HG03066 (cell line): ENCODE measurements around the gene GPC5.

ENCODE experiments used
- ATAC-seq: cut with Tn5 transposase; IDR thresholded peaks from one replicate; pipeline ENCODE4 v1.9.1; 2021; ENCODE audit warnings: low read depth; ENCODE audit not compliant: unreplicated experiment

The GPC5 gene

GRCh38 chr13:91922969-91923592 lies 524.7 kb downstream of the GPC5 start:
- ATAC-seq: no peak

- no peak for ATAC-seq
Measured at GRCh38 chr13:91930687-91931086, 532.3 kb downstream of the GPC5 start.

DNA sequence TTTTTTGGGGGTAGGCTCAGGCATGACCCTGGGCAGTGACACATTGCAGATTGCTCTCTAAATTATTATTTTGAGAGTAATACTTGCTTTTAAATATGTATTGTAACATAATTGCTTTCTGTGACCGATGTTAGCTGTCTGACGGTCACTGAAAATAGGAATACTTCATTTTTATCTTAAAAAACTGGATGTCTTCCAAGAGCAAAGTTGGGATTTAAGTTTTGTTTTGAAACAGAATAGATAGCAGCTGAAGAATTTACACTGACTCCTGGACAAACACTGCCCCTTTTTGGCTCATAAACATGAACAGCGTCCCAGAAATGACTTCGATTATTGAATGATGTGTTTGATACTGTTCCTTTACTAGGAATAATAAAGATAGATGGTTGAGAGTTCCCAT lies 535.9 kb downstream of the GPC5 start:
- ATAC-seq: no peak

GRCh38 chr13:91946498-91947070 lies 548.2 kb downstream of the GPC5 start:
- ATAC-seq: no peak

- ATAC-seq: no peak
Measured at GRCh38 chr13:91948736-91949135, 550.3 kb downstream of the GPC5 start.

- ATAC-seq: no peak
Measured at GRCh38 chr13:91950803-91951202, 552.4 kb downstream of the GPC5 start.

DNA sequence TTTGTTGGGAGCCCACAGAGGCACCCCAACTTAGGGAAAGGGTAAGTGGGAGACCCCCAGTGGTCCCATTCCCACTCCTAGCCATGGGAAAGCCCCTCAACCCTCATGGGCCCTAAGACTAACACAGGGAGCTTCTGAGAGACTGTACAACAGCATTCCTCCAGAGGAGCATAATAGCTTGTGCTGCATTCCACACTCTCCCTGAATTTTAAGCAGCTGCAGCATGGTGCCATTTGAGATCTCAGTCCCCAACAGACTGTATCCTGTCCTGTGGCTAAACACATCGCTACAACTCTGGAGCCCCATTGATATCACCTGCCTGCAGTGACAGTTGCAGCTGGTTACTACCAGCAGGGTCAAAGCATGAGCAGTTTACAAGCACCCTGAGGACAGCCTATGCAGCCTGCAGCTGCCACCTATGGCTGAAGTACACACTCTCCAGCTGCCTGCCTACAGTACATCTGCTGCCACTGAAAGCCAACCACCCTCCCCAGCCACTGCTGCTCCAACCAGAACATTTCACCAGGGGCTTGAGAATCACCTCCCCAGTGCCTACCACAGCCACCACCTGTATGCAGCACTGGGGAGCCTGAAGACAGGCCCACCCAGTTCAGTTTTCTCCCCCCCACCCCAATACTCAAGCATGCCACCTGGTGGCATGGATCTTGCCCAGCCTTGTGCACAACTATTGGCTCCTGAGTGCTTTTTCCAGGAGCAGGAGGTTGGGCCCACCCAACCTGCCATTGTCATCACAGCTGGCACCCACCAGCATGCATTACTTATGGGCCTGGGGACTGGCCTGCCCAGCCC lies 557.3 kb downstream of the GPC5 start:
- no peak for ATAC-seq

DNA sequence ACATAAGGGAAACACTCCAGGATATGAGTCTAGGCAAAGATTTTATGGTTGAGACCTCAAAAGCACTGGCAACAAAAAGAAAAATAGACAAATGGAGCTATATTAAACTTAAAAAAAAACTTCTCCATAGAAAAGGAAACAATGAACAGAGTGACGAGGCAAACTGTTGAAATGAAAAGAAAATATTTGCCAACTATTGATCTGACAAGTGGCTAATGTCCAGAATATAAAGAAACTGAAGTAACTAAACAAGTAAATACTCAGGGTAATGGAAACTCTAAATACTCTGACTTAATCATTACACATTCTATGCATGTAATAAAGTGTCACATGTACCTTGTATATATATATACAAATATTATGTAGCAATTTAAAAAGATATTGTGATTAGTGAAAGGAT lies 562.5 kb downstream of the GPC5 start:
- no peak for ATAC-seq

- ATAC-seq: no peak
Measured at GRCh38 chr13:91962946-91963345, 564.5 kb downstream of the GPC5 start.

- ATAC-seq: no peak
Measured at GRCh38 chr13:91965511-91965910, 567.1 kb downstream of the GPC5 start.

DNA sequence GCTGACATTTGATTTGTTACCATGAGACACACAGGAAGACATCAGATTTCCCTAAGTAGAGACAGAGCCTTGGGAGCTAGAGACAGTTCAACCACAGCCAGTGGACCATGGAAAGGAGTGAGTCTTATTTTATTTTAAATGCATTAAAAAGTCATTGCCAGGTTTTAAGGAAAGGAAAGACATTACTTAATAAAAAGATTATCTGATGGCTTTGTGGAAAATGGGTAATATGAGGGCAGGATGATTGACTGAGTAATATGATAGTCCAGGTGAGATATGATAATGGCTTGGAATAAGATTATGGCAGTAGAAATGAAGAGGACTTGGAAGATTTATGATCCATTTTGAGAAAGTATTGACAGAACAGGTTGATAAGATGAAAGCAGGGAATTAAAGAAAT lies 580.1 kb downstream of the GPC5 start:
- ATAC-seq: no peak

GRCh38 chr13:91986761-91987483 lies 588.5 kb downstream of the GPC5 start:
- no peak for ATAC-seq

DNA sequence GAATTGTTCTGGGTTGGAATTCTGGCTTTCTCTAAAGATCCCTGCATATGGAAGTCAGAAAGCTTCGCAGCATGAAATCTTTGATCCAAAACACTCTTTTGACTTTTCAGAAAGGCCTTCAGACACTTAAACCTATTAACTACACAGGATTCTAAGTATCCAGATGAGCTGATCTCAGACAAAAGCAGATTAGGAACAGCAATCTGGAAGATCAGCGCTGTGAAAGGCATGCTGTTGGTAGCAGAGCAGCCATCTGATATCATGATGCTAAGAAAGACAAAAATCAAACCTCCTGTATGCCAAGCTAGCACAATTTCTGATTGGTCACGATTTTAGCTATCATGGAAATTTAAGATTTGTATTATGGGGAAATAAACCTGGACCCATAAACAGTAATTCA lies 589.9 kb downstream of the GPC5 start:
- no peak for ATAC-seq

- ATAC-seq: no peak
Measured at GRCh38 chr13:92012787-92013186, 614.4 kb downstream of the GPC5 start.

DNA sequence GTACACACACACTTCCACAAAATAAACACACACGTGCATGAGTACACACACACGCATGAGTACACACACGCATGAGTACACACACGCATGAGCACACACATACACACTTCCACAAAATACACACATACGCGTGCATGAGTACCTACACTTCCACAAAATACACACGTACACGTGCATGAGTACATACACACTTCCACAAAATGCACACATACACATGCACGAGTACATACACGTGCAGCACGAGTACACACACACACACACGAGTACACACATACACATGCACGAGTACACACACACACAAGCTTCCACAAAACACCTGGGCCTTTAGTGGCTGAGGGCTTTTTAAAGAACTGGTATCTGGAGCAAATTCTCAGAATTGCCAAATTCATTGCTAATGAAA lies 619.3 kb downstream of the GPC5 start:
- no peak for ATAC-seq

DNA sequence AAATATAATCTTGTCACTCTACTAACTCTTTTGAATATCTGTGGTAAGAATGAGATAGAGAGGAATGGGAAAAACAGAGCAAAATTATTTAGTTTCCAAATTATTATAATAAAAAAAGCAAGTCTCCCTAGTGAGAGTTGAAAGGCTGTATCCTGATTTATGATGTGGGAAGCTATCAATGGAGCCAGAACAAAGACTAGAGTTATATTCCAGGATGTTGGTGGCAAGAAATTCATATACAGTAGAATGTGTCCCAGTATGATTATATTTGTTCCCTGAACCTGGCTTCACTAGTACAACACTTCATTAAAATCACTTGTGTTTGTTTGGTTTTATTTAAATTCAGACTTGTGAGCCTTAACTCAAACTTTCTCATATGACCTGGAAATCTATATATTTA lies 630.3 kb downstream of the GPC5 start:
- ATAC-seq: no peak

DNA sequence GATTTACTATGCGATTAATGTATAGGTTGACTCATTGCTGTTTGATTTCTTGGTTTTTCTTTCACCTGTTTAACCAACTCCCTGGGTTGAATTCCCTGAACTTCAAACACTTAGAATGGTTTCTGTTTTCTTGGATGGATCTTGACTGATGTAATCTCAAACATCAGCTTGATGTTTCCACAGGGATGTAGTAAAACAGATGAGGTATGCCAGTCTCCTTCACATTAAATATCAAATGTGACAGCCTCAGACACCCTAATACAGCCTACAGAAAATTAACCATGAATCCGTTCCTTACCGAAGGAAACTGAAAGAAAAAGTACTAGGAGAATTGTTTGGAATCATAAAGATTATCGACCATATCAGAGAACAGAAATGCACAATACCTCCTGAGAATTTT lies 631.2 kb downstream of the GPC5 start:
- no peak for ATAC-seq

DNA sequence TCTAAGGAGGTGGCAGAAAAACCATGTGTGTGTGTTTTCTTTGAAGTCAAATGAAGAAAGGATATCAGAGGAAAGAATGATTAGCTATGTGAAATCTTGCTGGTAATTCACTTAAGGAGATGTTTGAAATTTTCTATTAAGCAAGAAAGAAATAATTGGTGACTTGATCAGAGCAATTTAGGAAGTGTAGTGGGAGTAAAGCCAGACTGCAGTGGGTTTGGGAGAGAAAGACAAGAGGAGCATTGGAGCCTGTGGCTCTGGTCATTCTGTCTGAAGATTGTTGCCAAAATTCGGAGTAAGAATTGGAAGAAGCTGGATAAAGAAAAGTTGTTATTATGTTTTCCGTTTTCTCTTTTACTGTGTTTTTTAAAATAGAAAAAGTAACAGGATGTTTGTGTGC lies 640.5 kb downstream of the GPC5 start:
- ATAC-seq: no peak

GRCh38 chr13:92042522-92042921 lies 644.1 kb downstream of the GPC5 start:
- ATAC-seq: no peak

DNA sequence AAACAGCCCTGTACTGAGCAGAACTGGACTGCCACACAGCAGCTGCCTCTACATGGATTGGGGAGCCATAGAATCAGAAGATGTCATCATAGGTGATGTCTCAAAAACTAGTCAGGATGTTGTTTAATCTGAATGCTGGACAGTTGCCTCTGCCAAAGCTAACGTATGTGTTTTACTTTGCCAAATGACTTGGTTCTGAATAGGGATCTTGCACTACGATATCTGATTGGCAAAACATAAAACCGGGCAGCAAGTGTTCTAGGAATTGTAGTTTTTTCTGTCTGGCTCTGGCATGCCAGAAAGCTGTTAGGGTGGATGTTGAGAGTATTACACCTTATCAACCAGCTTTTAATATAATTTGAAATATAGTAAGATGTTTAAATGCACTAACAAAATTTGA lies 645.9 kb downstream of the GPC5 start:
- ATAC-seq: no peak

DNA sequence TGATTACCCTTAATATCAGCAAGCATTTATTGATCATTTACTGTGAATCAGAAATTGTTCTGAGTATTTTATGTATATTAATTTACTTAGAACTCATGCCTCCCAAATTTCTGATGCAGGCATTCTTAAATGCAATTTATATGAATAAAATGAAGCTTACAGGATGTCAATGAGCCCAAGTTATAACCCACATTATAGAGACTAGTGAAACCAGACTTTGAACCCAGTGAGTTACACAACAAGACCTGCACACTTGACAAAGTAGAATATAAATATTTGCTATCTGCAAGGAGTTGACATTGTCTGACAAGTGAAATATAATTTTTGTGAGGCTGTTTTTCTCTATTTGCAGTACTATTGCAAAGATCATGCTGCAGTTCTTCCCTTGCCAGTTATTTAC lies 656.0 kb downstream of the GPC5 start:
- ATAC-seq: no peak
